Mucosa of descending colon (tissue), 3 donors: ENCODE results near the gene ZBTB17. TPM values are rescaled to one million over a fixed set of nuclear protein-coding genes. Genes with fewer than 3 reads are reported as not detected.

Source experiments
- ATAC-seq: fragments of 200-7000 bp; cut with Tn5 transposase; one replicate; pipeline ENCODE4 v1.9.1; 2020; ENCODE audit warnings: mild to moderate bottlenecking, moderate library complexity
- DNase-seq, 3 donors: peaks; one replicate each; pipeline ENCODE4 v3.0.0-alpha.2; 2020
- H3K36me3 ChIP-seq: fragments of 200-600 bp; one replicate; pipeline ENCODE4 v1.8.0; 2021; ENCODE audit warnings: low read depth, mild to moderate bottlenecking
- H3K4me1 ChIP-seq: fragments of 200-600 bp; one replicate; pipeline ENCODE4 v1.8.0; 2021; ENCODE audit warnings: low read depth, mild to moderate bottlenecking
- H3K4me3 ChIP-seq: fragments of 200-600 bp; one replicate; pipeline ENCODE4 v1.8.0; 2021; ENCODE audit warnings: mild to moderate bottlenecking
- H3K9me3 ChIP-seq: fragments of 200-600 bp; one replicate; pipeline ENCODE4 v1.8.0; 2021; ENCODE audit warnings: mild to moderate bottlenecking
- CTCF ChIP-seq: fragments of 200-600 bp; IDR thresholded peaks from one replicate; pipeline ENCODE4 v1.8.0; 2022; ENCODE audit warnings: antibody characterized with exemption, mild to moderate bottlenecking
- intact Hi-C, 2 donors: fragments of 100-400 bp; cut with DNase I in 1 of 2; cut with micrococcal nuclease in 1 of 2; formaldehyde crosslinking; loops; one replicate each; pipeline versions ENCODE4 v1.11.0 to v1.11.1; 2022; cut with DNase I, micrococcal nuclease
- total RNA-seq, 3 donors: library from RNA; stranded (reverse); fragmentation: NEBNext Ultra II Directional in 2 of 3; extraction: Animal tissue kit (Norgen Biotek cat#: 25700) in 2 of 3; gene quantifications; one replicate each; pipeline versions ENCODE4 v1.2.1 to v1.2.4, GENCODE V29; 2021 to 2023
- donor health status: DM: no; HTN: no; CAD: no; lungs with moderate emphysema.
- donor health status: DM: no; HTN: no; CAD: no.
- donor health status: DM: no; HTN: yes; CAD: no.

Gene ZBTB17
- total RNA-seq, 3 donors from 2014 or later: 29.2 to 40.8 (median 34.6) TPM

GRCh38 chr1:15993666-15994065 is 17.8 kb upstream of the ZBTB17 start:
- H3K36me3 ChIP-seq: no peaks in the 10 kb centered on the region
- TF ChIP-seq CTCF: no peak
- no peaks in the 10 kb centered on the region for H3K9me3 ChIP-seq
- H3K4me3 ChIP-seq: no peak overlapping the region
- DNase-seq (no peak), ATAC-seq (no peak)
- peaks cover 2% of the 10 kb centered on the region for H3K4me1 ChIP-seq
- intact Hi-C loops: loop anchor here in 1 of 2 donors (10.0 kb wide), 1 partner anchor 189 kb away; the partner anchor contains the start of gene UQCRHL

- H3K36me3 ChIP-seq: no peaks in the 10 kb centered on the region
- TF ChIP-seq CTCF: no peak
- no peak overlapping the region for H3K4me3 ChIP-seq
- intact Hi-C loops: loop anchor here in 1 of 2 donors (10.0 kb wide), 1 partner anchor 188 kb away; the partner anchor contains the start of gene UQCRHL
- ATAC-seq (no peak), DNase-seq (no peak)
- no peaks in the 10 kb centered on the region for H3K9me3 ChIP-seq
- H3K4me1 ChIP-seq: peaks cover 2% of the 10 kb centered on the region
Observed at GRCh38 chr1:15992582-15993500, 16.9 kb upstream of the ZBTB17 start.

- DNase-seq (no peak), ATAC-seq (no peak)
- TF ChIP-seq CTCF: no peak
- Histone ChIP-seq H3K9me3 (no peaks in the 10 kb centered on the region), H3K4me3 (no peak overlapping the region), H3K36me3 (no peaks in the 10 kb centered on the region), H3K4me1 (peaks cover 2% of the 10 kb centered on the region)
- intact Hi-C loops: loop anchor here in 1 of 2 donors (10.0 kb wide), 1 partner anchor 187 kb away; the partner anchor contains the start of gene UQCRHL
Observed at GRCh38 chr1:15992187-15992553, 16.3 kb upstream of the ZBTB17 start.

- TF ChIP-seq CTCF: no peak
- no peak for DNase-seq
- intact Hi-C loops: loop anchor here in 1 of 2 donors (10.0 kb wide), 1 partner anchor 187 kb away; the partner anchor contains the start of gene UQCRHL
- Histone ChIP-seq H3K9me3 (no peaks in the 10 kb centered on the region), H3K4me3 (no peak overlapping the region), H3K36me3 (no peaks in the 10 kb centered on the region), H3K4me1 (peaks cover 2% of the 10 kb centered on the region)
- no peak for ATAC-seq
Observed at GRCh38 chr1:15991427-15992186, 15.7 kb upstream of the ZBTB17 start.

- intact Hi-C loops: loop anchor here in 1 of 2 donors (10.0 kb wide), 1 partner anchor 185 kb away; the partner anchor contains the start of gene UQCRHL
Observed at GRCh38 chr1:15989776-15990175, 13.9 kb upstream of the ZBTB17 start.

More at GRCh38 chr1:15989776-15990175, 13.9 kb upstream of the ZBTB17 start:
- no peak for ATAC-seq
- TF ChIP-seq CTCF: no peak
- no peak for DNase-seq
- Histone ChIP-seq H3K4me3 (no peak overlapping the region), H3K9me3 (no peaks in the 10 kb centered on the region), H3K4me1 (peaks cover 2% of the 10 kb centered on the region), H3K36me3 (no peaks in the 10 kb centered on the region)
